Measurements from ENCODE around the gene PHPT1.
"Not testable (repeated sequence)": the region's sequence is repeated elsewhere in the genome, so short reads cannot be mapped to it uniquely, and the experiment has no call there.

PHPT1 gene

DNA sequence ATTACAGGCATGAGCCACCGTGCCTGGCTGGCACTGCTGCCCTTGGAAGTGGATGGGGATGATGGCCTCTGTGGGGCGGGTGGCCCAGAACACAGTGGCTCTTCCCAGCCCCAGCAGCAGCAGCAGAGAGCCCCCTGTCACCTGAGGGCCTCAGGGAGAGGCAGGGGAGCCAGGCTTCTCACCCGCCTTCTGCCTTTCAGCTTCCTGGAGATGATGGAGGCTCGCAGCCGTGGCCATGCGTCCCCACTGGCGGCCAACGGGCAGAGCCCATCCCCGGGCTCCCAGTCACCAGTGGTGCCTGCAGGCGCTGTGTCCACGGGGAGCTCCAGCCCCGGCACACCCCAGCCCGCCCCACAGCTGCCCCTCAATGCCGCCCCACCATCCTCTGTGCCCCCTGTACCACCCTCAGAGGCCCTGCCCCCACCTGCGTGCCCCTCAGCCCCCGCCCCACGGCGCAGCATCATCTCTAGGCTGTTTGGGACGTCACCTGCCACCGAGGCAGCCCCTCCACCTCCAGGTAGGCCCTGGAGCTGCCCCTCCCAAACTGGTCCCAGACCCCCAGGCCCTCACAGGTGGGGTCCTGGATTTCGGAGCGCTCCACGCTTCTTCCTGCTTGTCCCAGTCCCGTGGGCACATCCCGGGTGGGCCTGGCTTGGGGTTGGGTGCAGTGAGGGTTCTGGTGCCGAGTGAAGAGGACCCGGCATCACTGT lies 11.9 kb upstream of the PHPT1 start:
- DNase-seq (ENCODE audit: low spot score) = no peak

DNA sequence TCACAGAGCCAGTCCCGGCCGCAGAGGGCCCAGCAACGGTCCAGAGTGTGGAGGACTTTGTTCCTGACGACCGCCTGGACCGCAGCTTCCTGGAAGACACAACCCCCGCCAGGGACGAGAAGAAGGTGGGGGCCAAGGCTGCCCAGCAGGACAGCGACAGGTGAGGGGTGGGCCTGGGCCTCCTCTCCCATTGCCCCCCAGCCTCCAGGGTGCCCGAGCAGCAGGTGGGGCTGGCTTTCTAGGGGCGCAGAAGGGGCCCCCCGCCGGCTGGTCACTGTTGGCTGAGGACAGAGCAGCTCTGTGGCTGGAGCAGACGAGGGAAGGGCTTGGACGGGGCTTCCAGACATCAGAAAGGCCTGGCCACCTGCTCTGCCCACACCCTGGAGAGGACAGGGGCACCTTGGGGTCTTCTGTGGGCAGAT lies 11.3 kb upstream of the PHPT1 start:
- not testable (repeated sequence) for DNase-seq (ENCODE audit: low spot score)

DNA sequence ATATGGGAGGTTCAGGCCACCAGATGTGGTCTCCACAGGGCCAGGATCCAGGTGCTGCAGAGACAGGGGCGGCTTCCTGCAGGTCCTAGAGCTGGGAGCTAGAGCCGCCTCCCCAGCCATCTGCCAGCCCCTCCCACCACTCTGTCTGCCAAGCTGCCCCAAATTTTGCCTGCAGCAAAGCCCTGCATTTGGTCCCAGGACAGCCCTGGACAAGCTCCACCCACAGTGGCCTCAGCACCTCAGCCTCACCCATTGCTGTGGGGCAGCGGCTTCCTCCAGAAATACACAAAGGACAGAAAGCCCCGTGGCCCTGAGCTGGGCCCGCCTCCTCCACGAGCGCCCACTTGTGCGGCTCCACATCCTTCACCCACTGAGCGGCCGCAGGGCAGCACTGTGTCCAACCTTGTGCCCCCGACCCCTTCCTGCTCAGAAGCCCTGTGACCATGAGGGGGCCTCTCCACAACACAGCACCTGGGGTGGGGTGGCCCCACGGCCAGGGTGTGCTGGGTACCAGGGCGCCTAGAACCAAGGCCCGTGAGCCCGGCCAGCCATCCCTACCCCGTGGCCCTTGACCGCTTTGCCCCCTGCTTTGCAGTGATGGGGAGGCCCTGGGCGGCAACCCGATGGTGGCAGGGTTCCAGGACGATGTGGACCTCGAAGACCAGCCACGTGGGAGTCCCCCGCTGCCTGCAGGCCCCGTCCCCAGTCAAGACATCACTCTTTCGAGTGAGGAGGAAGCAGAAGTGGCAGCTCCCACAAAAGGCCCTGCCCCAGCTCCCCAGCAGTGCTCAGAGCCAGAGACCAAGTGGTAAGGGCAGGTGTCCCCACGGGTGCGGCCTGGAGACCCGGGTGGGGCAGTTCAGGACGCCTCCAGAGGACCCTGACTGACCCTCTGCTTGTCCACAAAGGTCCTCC lies 10.6 kb upstream of the PHPT1 start:
- DNase-seq (ENCODE audit: low spot score) = no peak

DNA sequence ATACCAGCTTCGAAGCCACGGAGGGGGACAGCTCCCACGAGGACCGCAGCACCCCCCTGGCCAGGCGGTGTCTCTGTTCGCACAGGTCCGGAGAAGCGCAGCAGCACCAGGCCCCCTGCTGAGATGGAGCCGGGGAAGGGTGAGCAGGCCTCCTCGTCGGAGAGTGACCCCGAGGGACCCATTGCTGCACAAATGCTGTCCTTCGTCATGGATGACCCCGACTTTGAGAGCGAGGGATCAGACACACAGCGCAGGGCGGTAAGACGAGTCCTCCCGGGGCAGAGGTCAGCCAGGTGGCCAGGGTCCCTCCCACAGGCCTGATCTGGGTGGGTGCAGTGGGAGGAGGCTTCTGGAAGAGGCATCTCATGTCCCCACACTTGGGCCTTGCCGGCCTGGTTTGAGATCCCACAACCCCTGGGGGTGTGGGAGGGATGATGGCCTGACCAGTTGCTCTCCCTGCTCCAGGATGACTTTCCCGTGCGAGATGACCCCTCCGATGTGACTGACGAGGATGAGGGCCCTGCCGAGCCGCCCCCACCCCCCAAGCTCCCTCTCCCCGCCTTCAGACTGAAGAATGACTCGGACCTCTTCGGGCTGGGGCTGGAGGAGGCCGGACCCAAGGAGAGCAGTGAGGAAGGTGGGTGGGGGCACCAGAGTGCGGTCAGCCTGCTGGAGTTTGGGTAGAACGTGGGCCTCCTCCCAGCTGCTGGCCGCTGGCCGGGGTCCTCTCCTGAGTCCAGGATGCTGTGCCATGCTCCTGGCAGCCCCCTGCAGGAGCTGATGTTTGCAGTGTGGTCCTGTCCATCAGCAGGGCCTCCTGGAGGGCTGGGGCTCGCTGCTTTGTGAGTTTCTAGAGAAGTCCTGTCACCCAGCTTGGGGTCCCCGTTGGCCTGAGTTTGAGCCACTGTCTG lies 9.7 kb upstream of the PHPT1 start:
- DNase-seq (ENCODE audit: low spot score) = no peak

DNA sequence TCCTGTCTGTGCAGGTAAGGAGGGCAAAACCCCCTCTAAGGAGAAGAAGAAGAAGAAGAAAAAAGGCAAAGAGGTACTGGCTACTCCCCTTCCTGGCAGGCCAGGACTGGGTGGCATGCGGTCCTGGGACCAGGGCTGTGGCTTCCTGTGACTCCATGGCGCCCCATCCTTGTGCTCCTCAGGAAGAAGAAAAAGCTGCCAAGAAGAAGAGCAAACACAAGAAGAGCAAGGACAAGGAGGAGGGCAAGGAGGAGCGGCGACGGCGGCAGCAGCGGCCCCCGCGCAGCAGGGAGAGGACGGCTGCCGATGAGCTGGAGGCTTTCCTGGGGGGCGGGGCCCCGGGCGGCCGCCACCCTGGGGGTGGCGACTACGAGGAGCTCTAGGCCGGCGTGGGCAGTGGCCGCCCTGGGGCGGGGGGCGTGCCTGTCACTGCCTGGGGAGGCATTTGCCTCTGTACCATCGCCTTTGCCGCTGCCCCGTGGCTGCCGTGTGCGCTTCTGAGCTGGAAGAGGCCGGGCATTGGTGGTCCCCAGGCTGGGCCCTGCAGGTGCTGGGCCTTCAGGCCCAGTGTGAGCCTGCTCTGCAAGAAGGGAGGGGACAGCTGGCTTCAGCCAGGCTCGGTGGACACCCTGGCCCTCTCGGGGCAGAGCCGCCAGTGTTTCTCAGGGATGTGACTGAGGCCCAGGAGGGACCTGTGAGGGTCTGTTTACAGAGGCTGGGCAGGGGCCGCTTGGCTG lies 8.9 kb upstream of the PHPT1 start:
- no peak for DNase-seq (ENCODE audit: low spot score)

DNA sequence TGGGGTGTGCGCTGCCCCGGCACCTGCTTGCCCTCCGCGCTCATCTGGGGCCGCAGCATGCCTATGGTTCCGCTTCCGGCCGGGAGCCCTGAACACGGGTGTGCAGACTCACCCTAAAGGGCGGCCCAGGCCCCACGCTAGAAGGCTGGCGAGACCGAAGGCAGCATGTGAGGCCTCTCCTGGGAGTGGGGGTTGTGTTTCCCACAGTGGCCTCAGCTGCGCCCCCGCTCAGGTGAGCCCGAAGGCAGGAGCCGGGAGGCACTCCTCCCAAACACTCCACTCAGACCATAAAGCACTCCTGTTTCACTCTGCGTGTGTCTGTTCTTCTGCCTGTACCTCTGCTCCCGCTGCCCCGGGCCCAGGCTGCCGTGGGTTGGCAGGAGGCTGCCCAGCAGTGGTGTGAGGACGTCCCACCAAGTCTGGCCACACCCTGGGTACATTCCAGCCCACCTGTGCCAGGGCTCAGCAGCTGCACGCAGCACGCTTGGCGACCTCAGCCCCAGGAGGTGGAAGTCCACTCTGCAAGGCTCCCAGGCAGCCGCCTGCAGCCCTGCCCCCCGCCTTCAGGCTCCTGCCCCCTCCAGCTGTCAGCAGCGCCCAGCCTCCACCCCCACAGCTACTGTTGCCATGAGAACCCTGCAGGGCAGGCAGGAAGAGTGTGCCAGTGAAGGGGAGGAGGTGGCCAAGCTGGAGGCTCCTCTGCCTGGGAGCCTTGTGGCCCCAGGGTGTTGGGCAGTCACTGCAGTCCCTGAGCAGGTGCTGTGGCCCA lies 8.1 kb upstream of the PHPT1 start:
- DNase-seq (ENCODE audit: low spot score) = no peak

DNA sequence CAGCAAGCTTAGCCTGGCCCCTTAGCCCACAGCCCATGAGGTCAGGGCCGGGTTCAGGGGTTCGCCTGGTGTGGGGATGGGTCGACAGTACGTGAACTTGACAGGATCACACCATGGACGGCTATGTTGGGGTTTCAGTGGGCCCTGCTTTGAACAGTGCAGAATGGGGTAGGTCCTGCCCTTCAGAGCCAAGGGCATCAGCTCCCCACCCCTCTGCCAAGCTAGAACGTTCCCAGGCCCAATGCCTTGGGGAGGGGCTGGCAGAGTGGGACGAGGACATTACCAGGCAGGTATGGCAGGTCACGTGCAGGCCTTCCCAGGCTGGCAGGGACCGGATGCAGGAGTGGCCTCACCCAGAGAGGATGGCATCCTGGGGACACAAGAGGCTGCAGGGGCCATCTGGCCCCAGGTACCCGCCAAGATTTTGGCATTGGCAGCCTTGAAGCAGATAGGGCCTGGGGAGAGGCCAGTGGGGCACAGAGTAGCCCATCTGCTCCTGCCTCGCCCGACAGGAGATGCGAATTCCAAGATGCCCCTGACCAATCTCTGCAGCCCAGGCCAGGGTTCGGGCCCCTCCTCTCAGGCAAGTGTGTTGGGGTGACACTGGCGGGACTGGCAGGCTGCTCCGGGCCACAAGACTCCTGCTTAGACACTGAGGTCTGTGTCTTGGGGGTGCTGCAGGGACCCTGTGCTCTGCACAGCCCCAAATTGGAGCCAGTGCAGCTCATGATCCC lies 7.4 kb upstream of the PHPT1 start:
- not testable (repeated sequence) for DNase-seq (ENCODE audit: low spot score)

DNA sequence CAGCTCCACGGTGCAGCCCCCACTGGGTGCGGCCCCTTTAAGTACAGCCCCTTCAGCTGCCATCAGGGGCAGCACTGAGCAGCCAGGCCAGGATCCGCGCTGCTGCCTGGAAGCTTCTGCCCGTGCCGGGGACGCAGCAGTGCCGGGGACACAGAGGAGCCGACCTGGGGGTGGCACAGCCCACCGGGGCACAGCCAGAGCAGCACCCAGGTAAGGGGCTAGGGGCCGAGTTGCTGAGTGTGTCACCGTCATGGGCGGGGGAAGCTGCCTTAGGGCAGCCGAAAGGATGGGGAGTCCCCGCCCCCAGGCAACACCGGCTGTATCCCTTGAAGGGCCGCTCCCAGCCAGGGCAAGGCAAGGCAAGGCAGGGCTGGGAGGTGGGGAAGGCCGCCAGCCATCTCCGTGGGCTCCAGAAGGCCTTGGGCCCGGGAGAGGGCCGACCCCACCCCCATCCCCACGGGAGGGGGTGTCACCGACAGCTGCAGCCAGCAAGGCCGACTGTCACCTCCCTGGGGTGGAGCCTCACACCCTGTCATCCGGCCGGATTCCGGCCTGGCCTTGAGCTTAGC lies 6.7 kb upstream of the PHPT1 start, which contains the start of gene AJM1:
Gene AJM1 (plus strand): TSS at position 99 of the 569 bp plus-strand sequence. CDS start 1,937 bp downstream, outside the sequence.
- peak; percentile 88 for DNase-seq (ENCODE audit: low spot score)

DNA sequence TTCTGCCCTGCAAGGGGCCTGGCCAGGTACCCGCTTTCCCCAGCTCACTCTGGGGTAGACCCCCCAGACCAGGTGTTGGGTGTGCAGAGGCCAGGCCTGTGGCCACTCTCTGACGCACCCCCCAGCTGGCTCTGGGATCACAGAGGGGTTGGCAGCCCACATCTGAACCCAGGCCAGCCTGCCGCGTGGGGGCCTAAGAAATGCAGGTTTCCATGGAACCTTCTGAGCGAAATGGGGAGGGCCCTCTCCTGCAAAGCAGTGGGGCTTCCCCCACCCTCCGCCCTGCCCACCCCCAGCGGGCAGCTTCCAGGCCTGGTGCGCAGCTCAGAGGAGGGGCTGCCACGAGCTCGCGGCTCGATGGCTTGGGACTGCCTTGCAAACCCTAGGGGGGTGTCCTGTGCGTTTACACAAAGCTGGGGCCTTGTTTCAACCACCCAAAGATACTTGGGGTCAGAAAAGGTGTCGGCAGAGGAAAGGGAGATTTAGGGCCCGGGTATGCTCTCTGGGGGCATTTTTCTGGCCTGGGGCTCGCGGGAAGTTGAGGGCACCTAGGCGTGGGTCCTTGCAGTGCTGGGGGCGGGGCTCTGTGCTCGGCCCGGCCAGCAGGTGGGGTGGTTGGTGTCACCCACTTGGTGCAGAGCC lies 5.9 kb upstream of the PHPT1 start:
- DNase-seq (ENCODE audit: low spot score) = not testable (repeated sequence)

DNA sequence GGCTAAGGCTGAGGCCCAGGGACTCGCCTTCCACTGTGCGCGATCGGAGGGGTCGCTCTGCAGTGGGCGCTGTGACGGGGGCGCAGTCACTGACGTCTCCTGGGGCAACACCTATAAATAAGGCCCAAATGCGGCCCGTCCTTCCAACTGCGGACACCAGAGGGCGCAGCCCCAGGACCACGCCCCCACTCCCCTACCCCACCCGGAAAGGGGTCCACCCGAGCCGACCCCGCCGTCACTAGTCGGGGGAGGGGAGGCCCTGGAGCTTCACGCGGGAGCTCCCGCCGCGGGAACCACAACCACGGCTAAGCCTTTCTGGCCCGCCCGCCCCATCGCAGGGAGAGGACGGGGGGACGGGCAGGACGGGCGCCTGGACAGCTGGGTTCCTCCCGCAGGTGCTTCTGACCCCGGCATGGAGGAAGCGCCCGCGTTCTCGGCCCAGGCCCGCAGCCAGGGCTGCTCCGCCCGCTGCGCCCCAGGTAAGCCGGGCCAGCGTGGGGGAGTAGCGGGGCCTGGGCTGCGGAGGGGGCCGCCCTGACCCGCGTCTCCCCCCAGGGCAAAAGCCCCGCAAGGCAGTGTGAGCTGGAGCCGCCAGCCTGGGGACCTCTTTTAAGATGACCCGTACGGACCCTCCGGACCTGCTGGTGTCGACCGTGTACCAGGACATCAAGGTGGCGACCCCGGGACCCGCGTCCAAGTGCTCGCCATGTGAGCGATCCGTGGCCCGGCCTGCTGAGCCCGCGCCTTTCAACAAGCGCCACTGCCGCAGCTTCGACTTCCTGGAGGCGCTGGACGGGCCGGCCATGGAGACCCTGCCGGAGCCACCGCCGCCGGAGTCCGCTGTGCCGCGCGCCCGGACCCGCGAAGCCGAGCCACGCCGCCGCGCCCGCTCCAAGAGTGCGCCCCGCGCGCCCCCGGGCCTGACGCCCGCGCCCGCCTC lies 5.1 kb upstream of the PHPT1 start:
- DNase-seq (ENCODE audit: low spot score) = not testable (repeated sequence)

DNA sequence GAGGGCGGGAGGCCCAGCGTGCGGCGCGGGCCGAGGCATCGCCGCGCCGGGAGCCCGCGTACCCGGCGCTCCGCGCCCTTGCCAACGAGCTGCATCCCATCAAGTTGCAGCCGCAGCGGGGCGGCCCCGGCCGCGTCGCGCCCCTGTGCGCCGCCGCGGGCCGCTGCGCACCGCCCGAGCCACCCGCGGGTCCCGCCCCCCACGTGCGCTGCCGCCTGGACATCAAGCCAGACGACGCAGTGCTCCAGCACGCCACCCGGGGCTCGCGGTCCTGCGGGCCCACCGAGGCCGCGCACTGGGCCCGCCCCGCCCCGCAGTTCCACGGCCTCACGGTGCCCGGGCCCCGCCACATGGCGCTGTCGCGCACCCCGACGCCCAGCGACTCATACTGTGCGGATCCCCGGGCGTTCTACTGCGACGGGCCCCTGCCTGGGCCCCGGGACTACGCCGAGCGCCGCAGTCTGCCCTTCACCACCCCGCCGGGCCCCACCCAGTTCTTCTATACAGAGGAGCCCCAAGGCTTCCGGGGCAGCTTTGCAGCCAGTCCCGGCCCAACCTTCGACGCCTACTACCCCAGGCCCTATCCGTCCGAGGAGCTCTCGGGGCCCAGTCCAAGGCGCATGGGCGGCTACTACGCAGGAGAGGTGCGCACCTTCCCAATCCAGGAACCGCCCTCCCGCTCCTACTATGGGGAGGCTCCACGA lies 4.3 kb upstream of the PHPT1 start:
- DNase-seq (ENCODE audit: low spot score) = no peak

DNA sequence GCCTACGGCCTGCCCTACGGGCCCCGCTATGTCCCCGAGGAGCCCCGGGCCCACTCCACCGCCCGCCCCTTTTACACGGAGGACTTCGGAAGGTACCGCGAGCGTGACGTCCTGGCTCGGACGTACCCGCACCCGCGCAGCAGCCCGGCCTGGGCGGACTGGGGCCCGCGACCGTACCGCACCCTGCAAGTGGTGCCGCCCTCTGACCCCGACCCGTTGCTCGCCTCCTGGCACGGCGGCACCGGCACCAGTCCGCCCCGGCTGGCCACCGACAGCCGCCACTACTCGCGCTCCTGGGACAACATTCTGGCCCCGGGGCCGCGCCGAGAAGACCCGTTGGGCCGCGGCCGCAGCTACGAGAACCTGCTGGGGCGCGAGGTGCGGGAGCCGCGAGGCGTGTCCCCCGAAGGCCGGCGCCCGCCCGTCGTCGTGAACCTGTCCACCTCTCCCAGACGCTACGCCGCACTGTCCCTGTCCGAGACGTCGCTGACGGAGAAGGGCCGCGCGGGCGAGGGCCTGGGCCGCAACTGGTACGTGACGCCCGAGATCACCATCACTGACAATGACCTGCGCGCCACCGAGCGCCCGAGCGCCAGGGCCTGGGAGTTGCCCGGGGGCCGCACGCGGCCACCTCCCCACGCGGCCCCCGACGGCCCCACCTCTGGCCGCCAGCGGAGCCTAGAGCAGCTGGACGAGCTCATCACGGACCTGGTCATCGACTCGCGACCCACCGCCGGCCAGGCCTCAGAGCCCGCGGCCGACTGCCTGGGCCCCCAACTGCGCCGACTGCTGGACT lies 3.5 kb upstream of the PHPT1 start:
- DNase-seq (ENCODE audit: low spot score) = no peak

DNA sequence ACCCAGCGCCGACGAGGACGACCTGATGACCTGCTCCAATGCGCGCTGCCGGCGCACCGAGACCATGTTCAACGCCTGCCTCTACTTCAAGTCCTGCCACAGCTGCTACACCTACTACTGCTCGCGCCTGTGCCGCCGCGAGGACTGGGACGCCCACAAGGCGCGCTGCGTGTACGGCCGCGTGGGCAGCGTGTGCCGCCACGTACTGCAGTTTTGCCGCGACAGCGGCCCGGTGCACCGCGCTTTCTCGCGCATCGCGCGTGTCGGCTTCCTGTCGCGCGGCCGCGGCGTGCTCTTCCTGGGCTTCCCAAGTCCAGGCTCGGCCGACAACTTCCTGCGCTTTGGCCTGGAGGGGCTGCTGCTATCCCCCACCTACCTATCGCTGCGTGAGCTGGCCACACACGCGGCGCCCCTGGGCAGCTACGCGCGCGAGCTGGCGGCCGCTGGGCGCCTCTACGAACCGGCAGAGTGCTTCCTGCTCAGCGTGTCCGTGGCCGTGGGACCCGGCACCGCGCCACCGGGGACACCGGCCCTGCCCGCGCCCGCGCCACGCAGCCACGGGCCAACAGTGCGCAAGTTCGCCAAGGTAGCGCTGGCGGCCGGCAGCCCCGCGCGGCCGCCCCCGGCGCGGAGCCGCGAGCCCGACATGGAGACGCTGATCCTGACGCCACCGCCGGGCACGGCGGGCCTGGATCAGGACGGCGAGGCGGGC lies 2.7 kb upstream of the PHPT1 start:
- no peak for DNase-seq (ENCODE audit: low spot score)

DNA sequence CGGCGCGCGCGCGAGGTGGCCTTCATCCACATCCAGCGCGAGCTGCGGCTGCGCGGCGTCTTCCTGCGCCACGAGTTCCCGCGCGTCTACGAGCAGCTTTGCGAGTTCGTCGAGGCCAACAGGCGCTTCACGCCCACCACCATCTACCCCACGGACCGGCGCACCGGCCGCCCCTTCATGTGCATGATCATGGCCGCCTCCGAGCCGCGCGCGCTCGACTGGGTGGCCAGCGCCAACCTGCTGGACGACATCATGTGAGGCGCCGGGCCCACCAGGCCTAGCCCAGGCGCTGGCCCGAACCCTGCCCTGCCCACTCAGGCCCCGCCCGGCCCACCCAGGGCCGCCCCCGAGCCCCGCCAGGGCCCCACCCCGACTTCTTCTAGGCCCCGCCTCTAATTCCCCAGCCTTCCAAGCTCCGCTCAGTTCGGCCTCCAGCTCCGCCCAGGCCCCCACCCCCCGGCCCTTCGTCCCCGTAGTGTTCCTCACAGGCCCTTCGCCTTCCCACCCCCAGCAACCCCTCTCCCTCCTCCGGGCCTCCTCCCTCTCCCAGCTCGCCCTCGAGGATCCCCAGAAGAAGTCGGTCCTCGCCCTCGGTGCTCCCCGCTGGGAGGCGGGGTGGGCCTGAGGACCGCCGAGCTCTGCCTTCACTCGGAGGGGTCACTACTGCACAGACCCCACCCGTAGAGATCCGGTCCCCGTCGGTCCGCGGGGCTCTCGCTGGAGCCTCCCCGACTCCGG lies 2.0 kb upstream of the PHPT1 start:
- DNase-seq (ENCODE audit: low spot score) = peak; percentile 88

DNA sequence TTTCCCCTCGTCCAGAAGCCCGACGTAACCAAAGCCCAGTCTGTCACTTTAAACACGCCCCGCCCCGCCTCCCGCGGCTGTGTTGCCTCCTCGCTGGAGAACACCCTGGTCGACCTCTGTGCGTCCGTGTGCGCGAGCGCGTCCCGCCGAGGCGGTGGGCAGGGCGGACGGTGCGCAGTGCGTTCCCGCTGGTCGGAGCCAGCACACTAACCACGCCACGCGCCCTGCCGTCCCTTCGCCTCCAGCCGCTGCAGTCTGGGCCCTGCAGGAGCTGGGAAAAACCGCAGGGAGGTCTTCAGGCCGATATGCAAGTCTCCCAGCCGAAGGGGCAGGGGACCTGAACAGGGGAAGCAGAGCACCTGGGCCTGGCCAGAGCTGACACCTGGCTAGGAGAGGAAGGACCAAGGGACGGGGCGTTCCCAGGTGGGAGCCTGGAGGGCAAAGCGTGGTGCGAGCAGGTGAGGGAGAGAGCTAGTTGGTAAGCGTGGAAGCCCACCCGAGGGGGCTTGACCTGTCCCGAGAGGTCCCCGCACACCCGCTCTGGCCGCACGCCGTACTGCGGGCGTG lies 1.3 kb upstream of the PHPT1 start:
- peak; percentile 88 for DNase-seq (ENCODE audit: low spot score)
